Fibroblast of pulmonary artery (primary cell): ENCODE data around the gene COG1.
A peak's percentile ranks its signal among the peaks of the same experiment; 100 is the strongest.
"Not testable (repeated sequence)": the region's sequence is repeated elsewhere in the genome, so short reads cannot be mapped to it uniquely, and the experiment has no call there.

Experiments
- DNase-seq: peaks from one replicate; pipeline ENCODE4 v3.0.0-alpha.2; 2010; ENCODE audit warnings: low read depth
- H3K4me3 ChIP-seq: replicated peaks from 2 replicates; pipeline ENCODE4 v1.5.1; 2011; ENCODE audit warnings: low read depth, mild to moderate bottlenecking, control low read depth, low read length, moderate library complexity
- CTCF ChIP-seq: IDR thresholded peaks from 2 replicates; pipeline ENCODE4 v1.5.1; 2011; ENCODE audit warnings: mild to moderate bottlenecking, control low read depth, low read length, inconsistent platforms; ENCODE audit errors: missing control alignments

The COG1 gene, protein sequence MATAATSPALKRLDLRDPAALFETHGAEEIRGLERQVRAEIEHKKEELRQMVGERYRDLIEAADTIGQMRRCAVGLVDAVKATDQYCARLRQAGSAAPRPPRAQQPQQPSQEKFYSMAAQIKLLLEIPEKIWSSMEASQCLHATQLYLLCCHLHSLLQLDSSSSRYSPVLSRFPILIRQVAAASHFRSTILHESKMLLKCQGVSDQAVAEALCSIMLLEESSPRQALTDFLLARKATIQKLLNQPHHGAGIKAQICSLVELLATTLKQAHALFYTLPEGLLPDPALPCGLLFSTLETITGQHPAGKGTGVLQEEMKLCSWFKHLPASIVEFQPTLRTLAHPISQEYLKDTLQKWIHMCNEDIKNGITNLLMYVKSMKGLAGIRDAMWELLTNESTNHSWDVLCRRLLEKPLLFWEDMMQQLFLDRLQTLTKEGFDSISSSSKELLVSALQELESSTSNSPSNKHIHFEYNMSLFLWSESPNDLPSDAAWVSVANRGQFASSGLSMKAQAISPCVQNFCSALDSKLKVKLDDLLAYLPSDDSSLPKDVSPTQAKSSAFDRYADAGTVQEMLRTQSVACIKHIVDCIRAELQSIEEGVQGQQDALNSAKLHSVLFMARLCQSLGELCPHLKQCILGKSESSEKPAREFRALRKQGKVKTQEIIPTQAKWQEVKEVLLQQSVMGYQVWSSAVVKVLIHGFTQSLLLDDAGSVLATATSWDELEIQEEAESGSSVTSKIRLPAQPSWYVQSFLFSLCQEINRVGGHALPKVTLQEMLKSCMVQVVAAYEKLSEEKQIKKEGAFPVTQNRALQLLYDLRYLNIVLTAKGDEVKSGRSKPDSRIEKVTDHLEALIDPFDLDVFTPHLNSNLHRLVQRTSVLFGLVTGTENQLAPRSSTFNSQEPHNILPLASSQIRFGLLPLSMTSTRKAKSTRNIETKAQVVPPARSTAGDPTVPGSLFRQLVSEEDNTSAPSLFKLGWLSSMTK

GRCh38 chr17:73192894-73193701 is at the start of gene COG1:
Gene COG1 (plus strand): TSS chr17:73193055. CDS start chr17:73193070, 15 bp downstream.
- TF ChIP-seq CTCF, result no peak
- peak; percentile 85 for DNase-seq
- peak within 1 kb of the TSS; percentile 90 for H3K4me3 ChIP-seq

GRCh38 chr17:73144209-73144608 is 48.6 kb upstream of the COG1 start:
- DNase-seq, H3K4me3 ChIP-seq: not testable (repeated sequence)

- no peak for TF ChIP-seq CTCF
- no peak overlapping the region for H3K4me3 ChIP-seq
- no peak for DNase-seq
These were observed 47.2 kb upstream of the COG1 start for GRCh38 chr17:73145641-73146040.

GRCh38 chr17:73147791-73148190 is 45.1 kb upstream of the COG1 start:
- DNase-seq, H3K4me3 ChIP-seq: not testable (repeated sequence)

GRCh38 chr17:73148540-73149334 is 44.1 kb upstream of the COG1 start:
- no peak overlapping the region for H3K4me3 ChIP-seq
- DNase-seq, result no peak
- no peak for TF ChIP-seq CTCF

DNA sequence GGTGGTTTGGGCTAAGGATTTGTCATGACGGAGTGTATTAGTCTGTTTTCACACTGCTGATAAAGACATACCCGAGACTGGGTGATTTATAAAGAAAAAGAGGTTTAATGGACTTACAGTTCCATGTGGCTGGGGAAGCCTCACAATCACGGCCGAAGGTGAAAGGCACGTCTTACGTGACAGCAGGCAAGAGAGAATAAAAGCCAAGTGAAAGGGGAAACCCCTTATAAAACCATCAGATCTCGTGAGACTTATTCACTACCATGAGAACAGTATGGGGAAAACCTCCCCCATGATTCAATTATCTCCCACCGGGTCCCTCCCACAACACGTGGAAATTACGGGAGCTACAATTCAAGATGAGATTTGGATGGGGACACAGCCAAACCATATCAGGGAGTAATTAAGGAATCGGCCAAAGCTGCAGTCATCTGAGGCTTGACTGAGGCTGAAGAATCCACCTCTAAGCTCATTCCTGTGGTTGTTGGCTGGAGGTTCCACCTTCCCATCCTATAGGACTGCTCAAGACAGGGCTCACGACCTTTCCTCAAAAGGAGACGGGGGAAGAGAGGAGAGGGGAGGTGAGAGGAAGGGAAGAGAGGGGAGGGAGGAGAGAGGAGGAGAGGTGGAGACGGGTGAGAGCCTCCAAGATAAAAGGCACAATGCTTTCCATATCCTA is 42.1 kb upstream of the COG1 start:
- not testable (repeated sequence) for DNase-seq, H3K4me3 ChIP-seq

- TF ChIP-seq CTCF, result no peak
- no peak overlapping the region for H3K4me3 ChIP-seq
- DNase-seq, result no peak
These were observed 40.8 kb upstream of the COG1 start for GRCh38 chr17:73151916-73152632.
